ENCODE data around the gene SMAD5.

SMAD5 gene

GRCh38 chr5:136191304-136192014 is 58.8 kb downstream of the SMAD5 start:
- Histone ChIP-seq H3K4me3 (ENCODE audit: low read depth in 1 of 2, low read length in 2 of 2) (peak overlapping the region; percentile 54 to 71), H3K27me3 (ENCODE audit: low read depth, low read length) (peaks cover 3% of the 10 kb centered on the region), H3K27ac (ENCODE audit: low read length) (peak overlapping the region; percentile 43), H3K4me1 (ENCODE audit: control insufficient read depth in 1 of 2, insufficient read depth in 2 of 2, low read length in 2 of 2) (peaks cover 0 to 32% of the 10 kb centered on the region in 2 donors), H3K9me3 (ENCODE audit: control insufficient read depth in 1 of 2, low read length in 2 of 2) (no peaks in the 10 kb centered on the region), H3K36me3 (ENCODE audit: control insufficient read depth in 1 of 2, insufficient read depth in 2 of 2, low read length in 2 of 2) (peaks cover 0 to 16% of the 10 kb centered on the region in 2 donors)

GRCh38 chr5:136192015-136192525 is 59.4 kb downstream of the SMAD5 start:
- peaks cover 0 to 16% of the 10 kb centered on the region in 2 donors for H3K36me3 ChIP-seq (ENCODE audit: control insufficient read depth in 1 of 2, insufficient read depth in 2 of 2, low read length in 2 of 2)
- peaks cover 0 to 32% of the 10 kb centered on the region in 2 donors for H3K4me1 ChIP-seq (ENCODE audit: control insufficient read depth in 1 of 2, insufficient read depth in 2 of 2, low read length in 2 of 2)
- peaks cover 3% of the 10 kb centered on the region for H3K27me3 ChIP-seq (ENCODE audit: low read depth, low read length)
- H3K27ac ChIP-seq (ENCODE audit: low read length), result no peak overlapping the region
- H3K9me3 ChIP-seq (ENCODE audit: control insufficient read depth in 1 of 2, low read length in 2 of 2), result no peaks in the 10 kb centered on the region
- H3K4me3 ChIP-seq (ENCODE audit: low read depth in 1 of 2, low read length in 2 of 2), result peak overlapping the region; percentile 54 to 71

- H3K27ac ChIP-seq (ENCODE audit: low read length), result no peak within 1 kb of the TSS
- peak within 1 kb of the TSS; percentile 57 to 71 for H3K4me3 ChIP-seq (ENCODE audit: low read depth in 1 of 2, low read length in 2 of 2)
- peaks cover 0 to 32% of the 10 kb centered on the region in 2 donors for H3K4me1 ChIP-seq (ENCODE audit: control insufficient read depth in 1 of 2, insufficient read depth in 2 of 2, low read length in 2 of 2)
- H3K27me3 ChIP-seq (ENCODE audit: low read depth, low read length), result peaks cover 3% of the 10 kb centered on the region
- H3K9me3 ChIP-seq (ENCODE audit: control insufficient read depth in 1 of 2, low read length in 2 of 2), result no peaks in the 10 kb centered on the region
- peaks cover 0 to 11% of the 10 kb centered on the region in 2 donors for H3K36me3 ChIP-seq (ENCODE audit: control insufficient read depth in 1 of 2, insufficient read depth in 2 of 2, low read length in 2 of 2)
Observed at GRCh38 chr5:136192526-136193321, 60.1 kb downstream of the SMAD5 start, which contains the start of gene SMIM32. Gene SMIM32, minus strand, starts transcription at chr5:136193162. Its CDS starts 638 bp downstream, at chr5:136192524.

GRCh38 chr5:136193322-136193935 is 60.8 kb downstream of the SMAD5 start:
- Histone ChIP-seq H3K27me3 (ENCODE audit: low read depth, low read length) (peaks cover 3% of the 10 kb centered on the region), H3K36me3 (ENCODE audit: control insufficient read depth in 1 of 2, insufficient read depth in 2 of 2, low read length in 2 of 2) (peaks cover 0 to 5% of the 10 kb centered on the region in 2 donors), H3K9me3 (ENCODE audit: control insufficient read depth in 1 of 2, low read length in 2 of 2) (no peaks in the 10 kb centered on the region), H3K27ac (ENCODE audit: low read length) (no peak overlapping the region), H3K4me3 (ENCODE audit: low read depth in 1 of 2, low read length in 2 of 2) (peak overlapping the region; percentile 57 to 71), H3K4me1 (ENCODE audit: control insufficient read depth in 1 of 2, insufficient read depth in 2 of 2, low read length in 2 of 2) (peaks cover 0 to 32% of the 10 kb centered on the region in 2 donors)

GRCh38 chr5:136194576-136194975 is 61.9 kb downstream of the SMAD5 start:
- no peak overlapping the region for H3K4me3 ChIP-seq (ENCODE audit: low read depth in 1 of 2, low read length in 2 of 2)
- peaks cover 0 to 32% of the 10 kb centered on the region in 2 donors for H3K4me1 ChIP-seq (ENCODE audit: control insufficient read depth in 1 of 2, insufficient read depth in 2 of 2, low read length in 2 of 2)
- peaks cover 3% of the 10 kb centered on the region for H3K27me3 ChIP-seq (ENCODE audit: low read depth, low read length)
- no peak overlapping the region for H3K27ac ChIP-seq (ENCODE audit: low read length)
- no peaks in the 10 kb centered on the region for H3K9me3 ChIP-seq (ENCODE audit: control insufficient read depth in 1 of 2, low read length in 2 of 2)
- H3K36me3 ChIP-seq (ENCODE audit: control insufficient read depth in 1 of 2, insufficient read depth in 2 of 2, low read length in 2 of 2), result no peaks in the 10 kb centered on the region

GRCh38 chr5:136195971-136196820 is 63.6 kb downstream of the SMAD5 start:
- Histone ChIP-seq H3K27ac (ENCODE audit: low read length) (peak overlapping the region; percentile 22), H3K9me3 (ENCODE audit: control insufficient read depth in 1 of 2, low read length in 2 of 2) (no peaks in the 10 kb centered on the region), H3K4me1 (ENCODE audit: control insufficient read depth in 1 of 2, insufficient read depth in 2 of 2, low read length in 2 of 2) (peaks cover 0 to 22% of the 10 kb centered on the region in 2 donors), H3K27me3 (ENCODE audit: low read depth, low read length) (peaks cover 3% of the 10 kb centered on the region), H3K4me3 (ENCODE audit: low read depth in 1 of 2, low read length in 2 of 2) (no peak overlapping the region), H3K36me3 (ENCODE audit: control insufficient read depth in 1 of 2, insufficient read depth in 2 of 2, low read length in 2 of 2) (no peaks in the 10 kb centered on the region)

- no peaks in the 10 kb centered on the region for H3K9me3 ChIP-seq (ENCODE audit: control insufficient read depth in 1 of 2, low read length in 2 of 2)
- H3K27me3 ChIP-seq (ENCODE audit: low read depth, low read length), result no peaks in the 10 kb centered on the region
- no peak overlapping the region for H3K27ac ChIP-seq (ENCODE audit: low read length)
- peaks cover 0 to 12% of the 10 kb centered on the region in 2 donors for H3K4me1 ChIP-seq (ENCODE audit: control insufficient read depth in 1 of 2, insufficient read depth in 2 of 2, low read length in 2 of 2)
- H3K4me3 ChIP-seq (ENCODE audit: low read depth in 1 of 2, low read length in 2 of 2), result no peak overlapping the region
- H3K36me3 ChIP-seq (ENCODE audit: control insufficient read depth in 1 of 2, insufficient read depth in 2 of 2, low read length in 2 of 2), result no peaks in the 10 kb centered on the region
Observed at GRCh38 chr5:136197462-136198142, 65.0 kb downstream of the SMAD5 start.

- Histone ChIP-seq H3K9me3 (ENCODE audit: control insufficient read depth in 1 of 2, low read length in 2 of 2) (no peaks in the 10 kb centered on the region), H3K4me3 (ENCODE audit: low read depth in 1 of 2, low read length in 2 of 2) (no peak overlapping the region), H3K4me1 (ENCODE audit: control insufficient read depth in 1 of 2, insufficient read depth in 2 of 2, low read length in 2 of 2) (peaks cover 0 to 12% of the 10 kb centered on the region in 2 donors), H3K27ac (ENCODE audit: low read length) (no peak overlapping the region), H3K36me3 (ENCODE audit: control insufficient read depth in 1 of 2, insufficient read depth in 2 of 2, low read length in 2 of 2) (no peaks in the 10 kb centered on the region), H3K27me3 (ENCODE audit: low read depth, low read length) (no peaks in the 10 kb centered on the region)
Observed at GRCh38 chr5:136198453-136198852, 65.8 kb downstream of the SMAD5 start.

- H3K4me3 ChIP-seq (ENCODE audit: low read depth in 1 of 2, low read length in 2 of 2), result no peak overlapping the region
- peaks cover 0 to 7% of the 10 kb centered on the region in 2 donors for H3K4me1 ChIP-seq (ENCODE audit: control insufficient read depth in 1 of 2, insufficient read depth in 2 of 2, low read length in 2 of 2)
- no peaks in the 10 kb centered on the region for H3K9me3 ChIP-seq (ENCODE audit: control insufficient read depth in 1 of 2, low read length in 2 of 2)
- H3K36me3 ChIP-seq (ENCODE audit: control insufficient read depth in 1 of 2, insufficient read depth in 2 of 2, low read length in 2 of 2), result no peaks in the 10 kb centered on the region
- H3K27me3 ChIP-seq (ENCODE audit: low read depth, low read length), result no peaks in the 10 kb centered on the region
- no peak overlapping the region for H3K27ac ChIP-seq (ENCODE audit: low read length)
Observed at GRCh38 chr5:136199408-136199807, 66.8 kb downstream of the SMAD5 start.

- Histone ChIP-seq H3K27me3 (ENCODE audit: low read depth, low read length) (no peaks in the 10 kb centered on the region), H3K9me3 (ENCODE audit: control insufficient read depth in 1 of 2, low read length in 2 of 2) (no peaks in the 10 kb centered on the region), H3K4me1 (ENCODE audit: control insufficient read depth in 1 of 2, insufficient read depth in 2 of 2, low read length in 2 of 2) (peaks cover 0 to 7% of the 10 kb centered on the region in 2 donors), H3K27ac (ENCODE audit: low read length) (no peak overlapping the region), H3K36me3 (ENCODE audit: control insufficient read depth in 1 of 2, insufficient read depth in 2 of 2, low read length in 2 of 2) (no peaks in the 10 kb centered on the region), H3K4me3 (ENCODE audit: low read depth in 1 of 2, low read length in 2 of 2) (no peak overlapping the region)
Observed at GRCh38 chr5:136200130-136200529, 67.5 kb downstream of the SMAD5 start.
